B cell (primary cell): ENCODE results near the gene HSPA12B. TPM values are rescaled to one million over a fixed set of nuclear protein-coding genes. Genes with fewer than 3 reads are reported as not detected.

ENCODE experiments used
- ATAC-seq: fragments of 200-7000 bp; cut with Tn5 transposase; one replicate; pipeline ENCODE4 v1.10.0; 2021; ENCODE audit warnings: low read depth, mild to moderate bottlenecking, moderate number of reproducible peaks, moderate library complexity
- CTCF ChIA-PET: fragments of 350-600 bp; sonication (Branson Sonifier 250); formaldehyde crosslinking; loops from one replicate; lab custom pipeline; 2021; ENCODE audit warnings: antibody characterized with exemption, inconsistent platforms; lab: Charles Lee
- POLR2A ChIA-PET: fragments of 350-600 bp; sonication (Branson Sonifier 250); formaldehyde crosslinking; loops from one replicate; lab custom pipeline; 2021; ENCODE audit warnings: antibody characterized with exemption; lab: Charles Lee
- DNase-seq: peaks from one replicate; pipeline ENCODE4 v3.0.0; 2013
- H2AFZ ChIP-seq: 2 replicates; pipeline ENCODE4 v1.6.1; 2012; ENCODE audit warnings: mild to moderate bottlenecking, low read depth, low read length; ENCODE audit not compliant: insufficient read depth, poor library complexity, severe bottlenecking
- H3K27ac ChIP-seq, 2 donors: 1 replicate in 1 of 2; 2 replicates in 1 of 2; pipeline ENCODE4 v1.5.1; 2012 to 2013; ENCODE audit warnings: low read length in 2 of 2, mild to moderate bottlenecking in 2 of 2, moderate library complexity in 1 of 2
- H3K27me3 ChIP-seq, 4 experiments: fragments of 200-600 bp in 1 of 4; sonication (generic) in 1 of 4; replicated peaks in 1 of 4; 1 replicate in 2 of 4; 2 replicates in 2 of 4; pipeline versions ENCODE4 v1.6.1 to v1.7.0; 2013 to 2016; ENCODE audit warnings: low read length in 3 of 4, mild to moderate bottlenecking in 2 of 4, mixed read lengths in 1 of 4, moderate library complexity in 1 of 4; ENCODE audit not compliant: insufficient read depth in 4 of 4, control insufficient read depth in 3 of 4; ENCODE audit errors: control extremely low read depth in 1 of 4
- H3K36me3 ChIP-seq, 2 experiments: replicated peaks in 1 of 2; 1 replicate in 1 of 2; 2 replicates in 1 of 2; pipeline versions ENCODE4 v1.6.1 to v1.7.1; 2013; ENCODE audit warnings: low read length in 1 of 2; ENCODE audit not compliant: insufficient read depth in 2 of 2, control insufficient read depth in 1 of 2; ENCODE audit errors: control extremely low read depth in 1 of 2, extremely low read depth in 1 of 2
- H3K4me1 ChIP-seq, 2 donors: fragments of 200-600 bp in 1 of 2; sonication (generic) in 1 of 2; 1 replicate in 1 of 2; 2 replicates in 1 of 2; pipeline versions ENCODE4 v1.5.1 to v1.6.1; 2013 to 2017; ENCODE audit warnings: low read length in 2 of 2; ENCODE audit not compliant: control insufficient read depth in 2 of 2, insufficient read depth in 2 of 2
- H3K4me2 ChIP-seq: replicated peaks from 2 replicates; pipeline ENCODE3; 2012; ENCODE audit warnings: mild to moderate bottlenecking, low read depth, low read length; ENCODE audit not compliant: poor library complexity, severe bottlenecking
- H3K4me3 ChIP-seq, 5 experiments: fragments of 200-600 bp in 1 of 5; sonication (generic) in 1 of 5; 1 replicate in 3 of 5; 2 replicates in 2 of 5; pipeline versions ENCODE4 v1.5.1 to v1.7.0; 2011 to 2016; ENCODE audit warnings: low read length in 4 of 5, mild to moderate bottlenecking in 4 of 5, low read depth in 2 of 5, control low read depth in 1 of 5, moderate library complexity in 1 of 5; ENCODE audit not compliant: insufficient read depth in 1 of 5; ENCODE audit errors: control extremely low read depth in 1 of 5, extremely low read depth in 1 of 5
- H3K79me2 ChIP-seq: fragments of 200-600 bp; sonication (generic); one replicate; pipeline ENCODE4 v1.6.0; 2016; ENCODE audit warnings: low read length; ENCODE audit not compliant: control insufficient read depth, insufficient read depth
- H3K9ac ChIP-seq: fragments of 200-600 bp; sonication (generic); 2 replicates; pipeline ENCODE4 v1.6.1; 2017; ENCODE audit warnings: mild to moderate bottlenecking, low read length, moderate library complexity
- H3K9me3 ChIP-seq, 3 donors: one replicate each; pipeline versions ENCODE4 v1.6.1 to v1.7.1; 2013; ENCODE audit warnings: low read length in 2 of 3; ENCODE audit not compliant: control insufficient read depth in 2 of 3, insufficient read depth in 1 of 3; ENCODE audit errors: control extremely low read depth in 1 of 3
- H4K20me1 ChIP-seq: 2 replicates; pipeline ENCODE4 v1.6.0; 2012; ENCODE audit warnings: mild to moderate bottlenecking, low read length; ENCODE audit not compliant: insufficient read depth, control insufficient read depth, poor library complexity, severe bottlenecking
- H3K27ac Mint-ChIP-seq: one replicate; pipeline ENCODE4 v1.8.0; 2021; ENCODE audit warnings: mixed read lengths
- H3K27me3 Mint-ChIP-seq: one replicate; pipeline ENCODE4 v1.8.0; 2021; ENCODE audit warnings: mixed read lengths
- H3K4me1 Mint-ChIP-seq: one replicate; pipeline ENCODE4 v1.8.0; 2021; ENCODE audit warnings: mixed read lengths
- H3K4me3 Mint-ChIP-seq: one replicate; pipeline ENCODE4 v1.8.0; 2021; ENCODE audit warnings: mixed read lengths
- H3K9me3 Mint-ChIP-seq: one replicate; pipeline ENCODE4 v1.8.0; 2022; ENCODE audit warnings: mixed read lengths; ENCODE audit not compliant: insufficient read depth
- EZH2 ChIP-seq: IDR thresholded peaks from 2 replicates; pipeline ENCODE4 v1.6.1; 2012; ENCODE audit warnings: borderline replicate concordance, low read depth, mild to moderate bottlenecking, moderate library complexity, low read length; ENCODE audit not compliant: insufficient read depth, poor library complexity, severe bottlenecking
- WGBS: methylation state at CpG from one replicate; pipeline ENCODE4 v1.1.5; 2013; ENCODE audit warnings: missing lambda C conversion rate; ENCODE audit not compliant: insufficient coverage; 5-methylcytosine and 5-hydroxymethylcytosine counted together
- intact Hi-C: fragments of 100-400 bp; cut with micrococcal nuclease; formaldehyde crosslinking; loops from one replicate; pipeline ENCODE4 v1.10.0; 2022
- polyA plus RNA-seq: library from polyadenylated mRNA; depleted of rRNA; stranded (reverse); fragments of >200 nt; gene quantifications from 2 replicates; pipeline ENCODE4 v1.2.3, GENCODE V29; 2012
- total RNA-seq, 2 donors: library from RNA; stranded (reverse); fragments of 120-200 nt in 1 of 2; gene quantifications; 1 replicate in 1 of 2; 2 replicates in 1 of 2; pipeline versions ENCODE4 v1.2.3 to v1.2.4, GENCODE V29; 2013 to 2022
- TF ChIP-seq, protein P1 (sequence below): fragments of 200-600 bp; IDR thresholded peaks from one replicate; pipeline ENCODE4 v1.8.0; 2022; ENCODE audit warnings: antibody characterized with exemption, mild to moderate bottlenecking

The HSPA12B gene
- total and polyA plus RNA-seq, 2 donors (not counting 1 experiment from before 2014, with no cell fraction given): not detected

DNA sequence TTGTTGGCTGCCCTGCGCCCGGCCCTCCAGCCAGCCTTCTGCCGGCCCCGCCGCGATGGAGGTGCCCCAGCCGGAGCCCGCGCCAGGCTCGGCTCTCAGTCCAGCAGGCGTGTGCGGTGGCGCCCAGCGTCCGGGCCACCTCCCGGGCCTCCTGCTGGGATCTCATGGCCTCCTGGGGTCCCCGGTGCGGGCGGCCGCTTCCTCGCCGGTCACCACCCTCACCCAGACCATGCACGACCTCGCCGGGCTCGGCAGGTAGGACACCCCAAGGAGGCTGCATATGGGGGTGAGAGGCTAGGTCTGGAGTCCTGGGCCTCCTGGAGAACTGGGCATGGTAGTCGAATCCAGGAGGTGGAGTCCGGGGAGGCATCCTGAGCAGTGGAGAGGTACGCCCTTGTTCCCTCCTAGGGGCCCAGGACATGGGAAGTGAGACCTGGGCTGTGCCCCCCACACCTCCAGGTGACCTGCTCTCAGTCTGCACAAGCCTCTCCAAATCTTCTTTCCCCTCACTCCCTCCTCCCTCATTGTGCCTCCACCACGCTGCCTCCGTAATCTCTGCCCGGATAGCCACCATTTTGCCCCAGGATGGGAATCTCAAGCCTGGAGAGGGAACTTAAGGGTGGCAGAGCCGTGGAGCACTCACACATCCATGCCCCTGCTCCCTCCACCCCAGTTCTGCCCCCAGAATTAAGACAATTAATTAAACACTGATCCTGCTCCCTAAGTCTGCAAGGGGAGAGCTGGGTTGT lies 64.2 kb downstream of the HSPA12B start:
- no peak for TF ChIP-seq EZH2
- TF ChIP-seq, protein P1, sequence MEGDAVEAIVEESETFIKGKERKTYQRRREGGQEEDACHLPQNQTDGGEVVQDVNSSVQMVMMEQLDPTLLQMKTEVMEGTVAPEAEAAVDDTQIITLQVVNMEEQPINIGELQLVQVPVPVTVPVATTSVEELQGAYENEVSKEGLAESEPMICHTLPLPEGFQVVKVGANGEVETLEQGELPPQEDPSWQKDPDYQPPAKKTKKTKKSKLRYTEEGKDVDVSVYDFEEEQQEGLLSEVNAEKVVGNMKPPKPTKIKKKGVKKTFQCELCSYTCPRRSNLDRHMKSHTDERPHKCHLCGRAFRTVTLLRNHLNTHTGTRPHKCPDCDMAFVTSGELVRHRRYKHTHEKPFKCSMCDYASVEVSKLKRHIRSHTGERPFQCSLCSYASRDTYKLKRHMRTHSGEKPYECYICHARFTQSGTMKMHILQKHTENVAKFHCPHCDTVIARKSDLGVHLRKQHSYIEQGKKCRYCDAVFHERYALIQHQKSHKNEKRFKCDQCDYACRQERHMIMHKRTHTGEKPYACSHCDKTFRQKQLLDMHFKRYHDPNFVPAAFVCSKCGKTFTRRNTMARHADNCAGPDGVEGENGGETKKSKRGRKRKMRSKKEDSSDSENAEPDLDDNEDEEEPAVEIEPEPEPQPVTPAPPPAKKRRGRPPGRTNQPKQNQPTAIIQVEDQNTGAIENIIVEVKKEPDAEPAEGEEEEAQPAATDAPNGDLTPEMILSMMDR: no peak
- Mint-ChIP-seq H3K4me1 (peaks cover 56% of the 10 kb centered on the region), H3K27ac (peak overlapping the region; percentile 94), H3K4me3 (peak overlapping the region; percentile 84), H3K27me3 (no peaks in the 10 kb centered on the region), H3K9me3 (no peaks in the 10 kb centered on the region)
- Histone ChIP-seq H4K20me1 (peaks cover 4% of the 10 kb centered on the region), H3K27me3 (no peaks in the 10 kb centered on the region), H3K79me2 (peaks cover 19% of the 10 kb centered on the region), H3K9ac (peak overlapping the region; percentile 63), H3K27ac (peak overlapping the region in 1 of 2 donors; percentile 79), H3K9me3 (no peaks in the 10 kb centered on the region), H3K36me3 (peaks cover 0 to 16% of the 10 kb centered on the region in 2 experiments), H3K4me3 (peak overlapping the region; percentile 21 to 91 (median 81)), H2AFZ (no peak overlapping the region), H3K4me2 (peak overlapping the region; percentile 99), H3K4me1 (peaks cover 51 to 61% of the 10 kb centered on the region in 2 donors)
- CTCF ChIA-PET: interaction anchor here (1.2 to 1.8 kb wide), 2 partner anchors 10 to 24 kb away, joined by 7 to 8 read pairs; partner anchors contain the start of genes AP5S1 and CENPB
- POLR2A ChIA-PET: interaction anchor here (0.6 to 1.9 kb wide), 6 partner anchors 10 to 179 kb away, joined by 4 to 16 read pairs (median 7); partner anchors contain the start of genes ADISSP, AP5S1 and CENPB
- ATAC-seq (no peak), DNase-seq (peak; percentile 36)
- 22% methylated on average over 27 of the region's 33 CpGs for WGBS
- intact Hi-C loops: loop anchor here (1.0 to 2.0 kb wide), 3 partner anchors 15 to 50 kb away; partner anchors contain the start of genes ADISSP and MAVS

DNA sequence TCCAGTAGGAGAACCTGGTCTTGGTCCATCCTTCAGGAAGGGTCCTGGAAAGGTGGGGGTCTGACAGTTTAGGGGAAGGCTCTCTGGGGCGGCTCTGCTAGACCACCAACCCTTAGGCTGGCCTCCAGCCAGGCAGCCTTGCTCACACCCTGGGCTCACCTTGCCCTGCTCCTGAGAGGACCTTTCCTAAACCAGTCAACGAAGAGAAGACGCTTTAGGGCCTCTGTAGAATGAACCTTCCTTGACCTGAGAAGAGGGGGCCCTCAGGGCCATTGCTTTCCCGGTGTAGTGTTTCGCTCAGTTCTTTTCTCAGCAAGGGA lies 64.7 kb downstream of the HSPA12B start:
- H3K9ac ChIP-seq: peak overlapping the region; percentile 63
- peaks cover 0 to 21% of the 10 kb centered on the region in 2 experiments for H3K36me3 ChIP-seq
- H3K4me1 Mint-ChIP-seq: peaks cover 56% of the 10 kb centered on the region
- no peaks in the 10 kb centered on the region for H3K27me3 ChIP-seq
- H3K27ac Mint-ChIP-seq: peak overlapping the region; percentile 94
- WGBS: 89% methylated on average over 3 of the region's 5 CpGs
- TF ChIP-seq, protein P1: no peak
- TF ChIP-seq EZH2: no peak
- H3K4me3 Mint-ChIP-seq: peak overlapping the region; percentile 84
- ATAC-seq: no peak
- intact Hi-C loops: loop anchor here (2.0 kb wide), 1 partner anchor 50 kb away; the partner anchor contains the start of gene MAVS
- H3K27ac ChIP-seq: peak overlapping the region; percentile 79 to 85
- H3K9me3 Mint-ChIP-seq: no peaks in the 10 kb centered on the region
- peak overlapping the region; percentile 99 for H3K4me2 ChIP-seq
- H3K9me3 ChIP-seq: no peaks in the 10 kb centered on the region
- H3K4me1 ChIP-seq: peaks cover 51 to 65% of the 10 kb centered on the region in 2 donors
- no peak overlapping the region for H2AFZ ChIP-seq
- peaks cover 23% of the 10 kb centered on the region for H3K79me2 ChIP-seq
- ChIA-PET POLR2A (no interaction called here), CTCF (interaction anchor here (1.8 kb wide), 1 partner anchor 10 kb away, joined by 8 read pairs; the partner anchor contains the start of gene CENPB)
- no peaks in the 10 kb centered on the region for H3K27me3 Mint-ChIP-seq
- DNase-seq: no peak
- peak overlapping the region in 4 of 5 experiments; percentile 61 to 91 (median 86) for H3K4me3 ChIP-seq
- H4K20me1 ChIP-seq: peaks cover 4% of the 10 kb centered on the region
